HG02885 (cell line): Measurements from ENCODE around the gene C4orf50.

ENCODE experiments used
- ATAC-seq: cut with Tn5 transposase; IDR thresholded peaks from one replicate; pipeline ENCODE4 v1.9.1; 2021; ENCODE audit warnings: mild to moderate bottlenecking; ENCODE audit not compliant: unreplicated experiment, poor library complexity

The C4orf50 gene

DNA sequence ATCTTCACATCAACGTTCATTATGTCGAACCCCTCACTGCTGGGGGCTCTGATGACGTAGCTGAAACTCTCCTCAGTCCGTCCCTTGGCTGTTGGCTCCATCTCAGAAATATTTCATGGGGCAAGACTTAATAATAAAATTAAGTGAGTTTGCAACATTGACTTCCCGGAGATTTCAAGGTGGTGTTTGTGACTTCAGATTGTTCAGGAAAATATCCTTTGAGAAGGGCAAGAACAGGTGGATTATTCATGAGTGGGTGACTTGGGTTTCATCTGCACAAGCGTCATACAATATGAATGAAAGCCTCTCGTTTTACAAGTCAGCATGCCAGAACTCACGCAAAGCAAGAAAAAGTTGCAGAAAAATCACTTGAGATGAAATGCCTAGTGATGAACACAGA, at the start of gene C4orf50:
TSS of gene C4orf50 (minus strand) at position 101 of the 400 bp plus-strand sequence.
- no peak for ATAC-seq

DNA sequence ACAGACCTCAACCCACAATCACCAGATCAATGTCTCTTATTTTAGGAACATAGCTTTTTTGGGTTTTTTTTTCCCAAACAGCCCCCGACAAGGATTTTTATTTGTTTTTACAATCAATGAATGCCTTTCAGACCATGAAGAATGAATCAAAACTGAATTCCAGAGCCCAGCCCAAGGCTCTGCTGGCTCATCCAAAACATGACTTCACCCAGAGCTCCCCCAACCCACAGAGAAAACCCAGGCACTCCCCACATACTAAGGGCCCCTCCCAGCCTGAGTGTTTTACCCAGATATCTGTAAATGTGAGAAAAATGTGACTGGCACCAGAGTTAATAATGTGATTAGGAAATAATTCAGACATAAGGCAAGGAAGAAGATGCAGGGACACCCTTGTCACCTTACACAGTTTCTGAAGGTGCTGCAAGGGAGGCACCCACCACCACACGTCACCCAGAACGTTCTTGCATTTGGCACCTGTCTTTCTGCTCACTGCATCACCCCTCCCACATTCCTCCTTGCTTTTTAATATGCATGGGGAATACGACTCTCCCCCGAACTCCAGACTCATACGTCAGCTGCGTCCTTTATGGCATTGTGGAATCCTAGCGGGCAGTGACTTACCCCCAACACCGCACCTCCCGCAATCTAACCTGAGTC, 47.8 kb upstream of the C4orf50 start:
- ATAC-seq, result no peak

DNA sequence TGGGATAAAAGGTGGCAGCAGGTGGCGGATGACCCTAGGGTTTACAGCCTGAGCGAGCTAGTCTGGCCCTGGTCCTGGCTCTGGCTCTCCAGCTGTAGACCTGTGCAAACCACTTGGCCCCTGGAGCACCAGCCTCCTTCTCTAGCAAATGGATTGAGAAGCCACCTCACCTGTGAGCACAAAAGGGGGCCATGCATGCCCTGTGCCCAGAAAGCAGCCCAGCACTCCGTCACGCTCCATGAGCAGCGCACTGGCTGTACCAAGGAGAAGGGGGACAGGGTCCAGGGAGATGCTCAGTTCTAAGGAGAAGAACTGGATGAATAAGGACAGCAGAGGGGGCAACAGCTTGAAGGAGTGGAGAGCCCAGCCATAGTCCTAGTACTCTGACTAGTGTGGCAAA, 46.9 kb upstream of the C4orf50 start:
- ATAC-seq, result no peak

DNA sequence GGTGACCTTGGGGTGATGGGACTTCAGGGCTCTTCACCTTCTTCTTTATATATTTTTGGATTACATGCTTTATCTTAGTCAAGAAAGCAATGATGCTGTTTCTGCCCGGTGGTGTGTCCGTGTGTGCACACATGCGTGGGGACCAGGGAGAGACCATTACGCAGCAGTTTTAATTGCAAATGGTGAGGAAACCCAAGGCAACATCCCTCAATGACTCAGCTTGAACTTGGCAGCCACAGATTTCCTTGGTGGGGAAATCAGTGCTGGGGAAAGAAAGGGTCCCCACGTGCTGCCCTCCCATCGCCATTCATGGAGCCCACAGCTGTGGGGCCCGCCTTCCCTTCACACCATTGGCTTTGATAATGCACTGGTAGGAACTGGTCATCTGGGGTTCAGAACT, 46.2 kb upstream of the C4orf50 start:
- ATAC-seq, result no peak

- no peak for ATAC-seq
Measured at GRCh38 chr4:6063684-6064083, 45.5 kb upstream of the C4orf50 start.

GRCh38 chr4:6062133-6062532, 43.9 kb upstream of the C4orf50 start:
- no peak for ATAC-seq

GRCh38 chr4:6059375-6059805, 41.2 kb upstream of the C4orf50 start:
- no peak for ATAC-seq

DNA sequence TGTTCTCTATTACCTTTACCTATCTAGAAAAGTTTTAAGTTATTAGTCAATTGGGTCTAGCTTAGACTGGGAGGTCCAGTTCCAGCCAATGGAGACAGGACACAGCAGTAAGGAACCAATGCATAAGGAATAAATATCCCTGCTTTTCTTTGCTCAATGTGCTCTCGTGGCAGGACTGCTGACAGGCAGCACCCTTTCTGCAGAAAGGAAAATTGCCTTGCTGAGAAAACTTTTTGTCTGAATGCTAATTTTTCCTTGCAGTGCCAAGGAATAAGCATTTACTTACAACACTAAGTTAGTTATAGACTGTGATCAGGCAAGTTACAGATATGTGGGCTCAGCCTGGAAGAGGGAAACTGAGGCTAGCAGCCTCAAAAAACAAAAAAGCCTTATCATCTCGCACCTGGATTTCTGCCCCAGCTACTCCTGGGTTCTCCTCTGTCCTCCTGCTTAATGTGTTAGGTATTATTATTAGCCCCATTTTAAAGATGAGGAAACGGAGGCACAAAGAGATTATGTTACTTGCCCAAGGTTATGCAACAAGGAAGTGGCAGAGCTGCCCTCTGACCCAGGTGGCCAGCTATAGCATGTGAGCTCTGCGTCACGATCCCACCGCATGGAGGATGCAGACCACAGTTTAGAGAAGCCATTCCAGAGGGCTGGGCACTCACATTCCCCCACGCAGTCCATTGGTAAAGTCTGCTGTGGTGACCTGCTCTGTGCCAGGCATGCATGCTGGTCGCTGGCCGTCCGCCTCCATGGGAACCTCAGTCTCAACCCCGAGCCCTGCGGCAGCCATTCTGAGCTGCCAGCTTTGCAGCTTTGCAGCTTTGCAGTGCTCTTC, 40.5 kb upstream of the C4orf50 start:
- no peak for ATAC-seq

GRCh38 chr4:6056976-6057766, 38.9 kb upstream of the C4orf50 start:
- ATAC-seq, result no peak

DNA sequence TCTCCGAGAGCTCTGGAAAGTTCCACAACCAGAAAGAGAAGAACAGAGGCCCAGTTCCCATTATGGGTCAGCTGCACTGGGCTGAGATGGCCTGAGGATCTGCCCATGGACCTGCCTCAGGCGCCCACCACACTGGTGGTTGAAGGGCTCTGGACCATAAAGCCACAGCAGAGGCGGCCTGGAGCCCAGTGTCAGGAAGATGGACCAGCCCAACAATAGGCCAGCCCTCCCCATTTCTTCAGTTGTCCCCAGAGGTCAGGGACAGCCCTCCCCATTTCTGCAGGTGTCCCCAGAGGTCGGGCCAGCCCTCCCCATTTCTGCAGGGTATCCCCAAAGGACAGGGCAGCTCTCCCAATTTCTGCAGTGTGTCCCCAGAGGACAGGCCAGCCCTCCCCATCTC, 37.2 kb upstream of the C4orf50 start:
- ATAC-seq, result no peak

DNA sequence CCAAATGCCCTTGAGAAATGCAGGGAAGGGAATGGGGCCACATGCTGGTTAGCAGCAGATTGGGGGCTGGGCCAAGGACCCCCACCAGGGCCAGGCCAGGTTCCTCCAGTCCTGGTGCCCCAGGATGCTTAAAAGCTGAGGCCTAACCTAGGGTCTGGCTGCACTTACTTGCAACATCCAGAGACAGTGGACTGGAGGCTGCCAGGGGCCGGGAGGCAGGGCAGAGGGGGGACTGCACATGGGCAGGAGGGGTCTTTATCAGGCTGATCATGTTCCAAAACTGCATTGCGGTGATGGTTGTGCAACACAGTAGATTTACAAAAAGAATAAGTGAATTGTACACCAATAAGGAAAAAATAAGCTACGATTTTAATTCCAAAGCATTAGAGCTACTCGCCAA, 36.8 kb upstream of the C4orf50 start:
- no peak for ATAC-seq

DNA sequence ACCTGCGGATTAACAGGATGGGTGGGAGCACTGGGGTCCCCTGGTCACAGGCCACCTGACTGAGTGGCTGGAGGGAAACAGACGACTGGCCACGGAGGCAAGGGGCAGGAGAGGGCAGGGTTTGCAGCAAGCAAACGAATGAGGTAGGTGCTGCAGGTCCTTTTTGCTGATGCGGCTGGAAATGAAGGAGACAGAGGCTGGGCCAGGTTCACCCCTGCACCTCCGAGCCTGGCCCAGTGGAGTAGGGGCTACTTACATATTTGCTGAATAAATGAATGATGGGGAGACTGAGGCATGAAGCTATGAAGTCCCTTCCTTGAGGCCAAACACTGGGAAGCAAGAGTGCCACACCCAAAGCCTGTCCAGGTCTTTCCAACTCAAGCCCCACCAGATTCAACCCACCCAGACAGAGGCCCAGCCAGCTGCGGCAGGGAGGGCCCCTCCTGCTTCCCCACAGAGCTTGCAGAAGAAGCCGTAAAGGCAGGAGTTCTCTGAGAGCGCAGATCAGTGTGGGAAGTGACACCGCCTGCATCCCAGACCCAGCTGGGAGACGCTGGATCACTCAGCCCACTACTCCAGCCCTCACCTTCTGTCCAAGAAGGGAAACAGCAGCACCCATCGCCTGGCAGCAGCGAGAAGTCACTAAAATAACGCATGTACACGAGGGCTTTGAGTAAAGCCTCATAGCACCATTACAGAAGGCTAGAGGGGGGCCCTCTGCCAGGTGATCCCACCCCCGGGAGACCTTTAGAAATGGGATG, 36.1 kb upstream of the C4orf50 start:
- no peak for ATAC-seq

DNA sequence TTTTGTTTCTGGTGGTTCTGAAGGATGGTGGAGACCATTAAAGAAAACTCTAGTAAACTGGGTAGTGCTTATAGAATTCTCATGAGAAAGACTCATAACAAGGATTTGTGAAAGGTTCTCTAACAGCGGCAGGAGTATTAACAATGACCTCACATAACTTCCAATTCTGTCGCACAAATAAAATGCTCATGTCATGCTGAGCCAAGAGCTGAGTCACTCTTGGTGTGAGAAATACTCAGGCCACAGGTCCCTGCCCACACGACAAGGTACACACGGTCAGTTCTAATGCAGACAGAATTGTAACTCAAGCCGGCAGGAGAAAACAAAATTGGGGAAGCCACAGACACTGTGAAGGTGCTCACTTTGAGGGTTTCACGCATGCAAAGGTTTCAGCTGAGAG, 34.4 kb upstream of the C4orf50 start:
- no peak for ATAC-seq

DNA sequence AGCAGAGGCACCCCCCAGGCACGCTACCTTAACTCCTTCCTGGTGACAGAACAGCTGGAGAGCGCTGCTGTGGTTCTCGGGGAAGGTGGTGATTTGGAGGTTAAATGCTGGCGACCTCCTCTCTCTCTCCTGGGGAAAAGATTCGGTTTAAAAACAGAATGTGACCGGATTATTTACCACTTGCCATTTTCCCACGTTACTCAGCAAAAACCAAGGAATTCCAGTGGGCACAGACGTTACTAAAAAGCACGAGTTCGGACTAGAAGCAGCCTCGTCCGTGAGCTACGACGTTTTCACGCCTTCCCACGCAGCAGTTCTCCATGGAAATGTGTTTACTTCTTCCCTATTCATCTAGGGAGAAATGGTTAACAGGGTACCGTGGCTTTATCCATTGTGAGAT, 32.3 kb upstream of the C4orf50 start:
- no peak for ATAC-seq

- no peak for ATAC-seq
Measured at GRCh38 chr4:6049985-6050384, 31.8 kb upstream of the C4orf50 start.

GRCh38 chr4:6049278-6049677, 31.0 kb upstream of the C4orf50 start:
- no peak for ATAC-seq

GRCh38 chr4:6048537-6048936, 30.3 kb upstream of the C4orf50 start:
- ATAC-seq, result no peak

GRCh38 chr4:6047130-6047673, 29.0 kb upstream of the C4orf50 start:
- ATAC-seq, result no peak

DNA sequence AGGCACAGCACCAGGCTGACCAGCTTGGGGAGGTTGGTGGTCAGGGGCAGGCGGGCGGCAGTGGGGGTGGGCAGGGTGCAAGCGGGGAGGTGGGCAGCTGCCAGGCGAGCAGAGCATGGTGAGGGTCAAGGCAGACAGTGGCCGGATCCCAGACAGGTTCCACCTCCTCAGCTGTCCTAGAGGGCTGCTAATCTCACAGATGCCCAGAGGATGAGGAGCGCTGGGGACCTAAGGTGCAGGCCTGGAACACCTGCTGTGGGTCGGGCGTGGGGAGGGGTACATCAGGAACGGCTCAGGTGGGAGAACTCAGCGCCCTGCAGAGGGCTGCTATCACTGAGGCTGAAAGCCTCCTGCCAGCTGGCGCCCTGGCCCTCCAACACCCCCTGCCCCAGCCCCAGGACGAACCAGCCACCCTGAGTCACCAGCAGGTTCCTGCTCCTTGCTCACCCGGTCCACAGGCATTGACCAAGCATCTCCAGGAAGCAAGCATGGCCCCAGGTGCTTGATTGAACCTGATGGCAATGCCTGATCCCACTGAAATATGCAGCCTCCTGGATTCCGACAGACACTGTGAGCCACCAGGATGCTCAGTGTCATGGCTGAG, 28.4 kb upstream of the C4orf50 start:
- ATAC-seq, result no peak

DNA sequence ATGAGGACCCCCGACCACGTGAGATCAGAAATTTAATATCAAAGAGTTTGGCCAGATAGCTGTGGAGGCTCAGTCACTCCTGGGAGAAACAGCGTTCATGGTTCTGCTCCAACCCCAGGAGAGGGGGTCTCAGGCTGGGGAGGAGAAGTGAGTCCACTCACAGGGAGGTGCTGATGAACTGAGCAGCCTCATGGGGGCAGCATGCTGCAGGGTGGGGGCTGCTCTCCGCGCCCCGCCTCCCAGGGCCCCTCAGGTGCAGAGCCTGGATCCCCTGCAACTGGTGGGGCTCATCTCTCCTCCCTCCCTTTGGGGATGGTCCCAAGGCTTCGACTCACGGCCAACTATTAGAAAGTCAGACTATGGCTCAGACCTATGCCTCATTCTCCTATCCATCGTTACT, 26.6 kb upstream of the C4orf50 start:
- no peak for ATAC-seq
